GM19395 (cell line): ENCODE data around the gene AFAP1L2.

Experiments used
- ATAC-seq: cut with Tn5 transposase; IDR thresholded peaks from one replicate; pipeline ENCODE4 v1.9.1; 2021; ENCODE audit warnings: mild to moderate bottlenecking, moderate library complexity; ENCODE audit not compliant: unreplicated experiment

Gene AFAP1L2

GRCh38 chr10:114276066-114276465 is 128.2 kb downstream of the AFAP1L2 start:
- ATAC-seq, result no peak

- ATAC-seq, result no peak
Observed at GRCh38 chr10:114274616-114275453, 129.5 kb downstream of the AFAP1L2 start.

GRCh38 chr10:114273910-114274309 is 130.4 kb downstream of the AFAP1L2 start:
- ATAC-seq, result no peak

GRCh38 chr10:114272696-114273095 is 131.6 kb downstream of the AFAP1L2 start:
- ATAC-seq, result no peak

- no peak for ATAC-seq
Observed at GRCh38 chr10:114271779-114272167, 132.5 kb downstream of the AFAP1L2 start.

GRCh38 chr10:114271075-114271778 is 133.1 kb downstream of the AFAP1L2 start:
- ATAC-seq, result no peak

GRCh38 chr10:114266521-114266920 is 137.8 kb downstream of the AFAP1L2 start:
- ATAC-seq, result no peak

GRCh38 chr10:114265392-114266053 is 138.8 kb downstream of the AFAP1L2 start:
- ATAC-seq, result no peak

GRCh38 chr10:114262496-114262895 is 141.8 kb downstream of the AFAP1L2 start:
- ATAC-seq, result no peak

GRCh38 chr10:114261076-114261475 is 143.2 kb downstream of the AFAP1L2 start:
- no peak for ATAC-seq

GRCh38 chr10:114260366-114260765 is 143.9 kb downstream of the AFAP1L2 start:
- ATAC-seq, result no peak

- no peak for ATAC-seq
Observed at GRCh38 chr10:114259824-114260223, 144.5 kb downstream of the AFAP1L2 start.

- ATAC-seq, result no peak
Observed at GRCh38 chr10:114258274-114258840, 145.9 kb downstream of the AFAP1L2 start.

- ATAC-seq, result no peak
Observed at GRCh38 chr10:114257498-114257897, 146.8 kb downstream of the AFAP1L2 start.

GRCh38 chr10:114256822-114257221 is 147.5 kb downstream of the AFAP1L2 start:
- no peak for ATAC-seq

GRCh38 chr10:114256008-114256765 is 148.1 kb downstream of the AFAP1L2 start:
- ATAC-seq, result no peak

GRCh38 chr10:114255227-114255626 is 149.1 kb downstream of the AFAP1L2 start:
- no peak for ATAC-seq

- no peak for ATAC-seq
Observed at GRCh38 chr10:114252883-114253282, 151.4 kb downstream of the AFAP1L2 start.

- no peak for ATAC-seq
Observed at GRCh38 chr10:114252092-114252491, 152.2 kb downstream of the AFAP1L2 start.

GRCh38 chr10:114250716-114251115 is 153.6 kb downstream of the AFAP1L2 start:
- ATAC-seq, result no peak

GRCh38 chr10:114250236-114250635 is 154.1 kb downstream of the AFAP1L2 start:
- ATAC-seq, result no peak
